ENCODE measurements around the gene SLC5A10. TPM values are rescaled to one million over a fixed set of nuclear protein-coding genes. Genes with fewer than 3 reads are reported as not detected.

Gene SLC5A10
- total and polyA plus RNA-seq, 2 experiments from 2014 or later: 0.10 TPM; not detected in 1

DNA sequence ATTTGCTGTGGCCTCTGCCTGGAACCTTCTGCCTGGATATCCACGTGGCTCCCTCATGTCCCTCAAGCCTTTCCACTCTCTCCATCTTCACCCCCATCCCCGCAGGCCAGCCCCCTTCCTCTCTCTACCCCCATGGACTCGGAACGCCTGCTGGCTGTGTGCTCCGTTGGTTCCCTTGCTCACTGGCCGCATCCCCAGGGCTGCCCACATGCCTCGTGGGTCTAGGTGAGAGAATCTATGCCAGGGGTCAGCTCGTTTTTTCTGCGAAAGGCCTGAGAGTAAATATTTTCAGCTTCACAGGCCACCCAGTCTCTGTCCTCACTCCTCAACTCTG is 12.0 kb downstream of the SLC5A10 start:
- Mint-ChIP-seq H3K27ac (no peak overlapping the region), H3K9me3 (no peaks in the 10 kb centered on the region), H3K4me3 (no peak overlapping the region), H3K36me3 (ENCODE audit: low read depth) (no peaks in the 10 kb centered on the region; the same call in 2 of the 3 replicates), H3K4me1 (peaks cover 26% of the 10 kb centered on the region), H3K27me3 (ENCODE audit: insufficient read depth, low read depth, poor library complexity) (peaks cover 12% of the 10 kb centered on the region)
- no peaks in the 10 kb centered on the region for H3K27me3 ChIP-seq (ENCODE audit: insufficient read depth)
- ATAC-seq (no peak), DNase-seq (ENCODE audit: low spot score) (no peak)
- H3K4me1 ChIP-seq (ENCODE audit: insufficient read depth): peaks cover 4% of the 10 kb centered on the region; the same call in 1 of the 2 replicates
- no peak overlapping the region for H3K27ac ChIP-seq (ENCODE audit: low read depth)
- no peaks in the 10 kb centered on the region for H3K36me3 ChIP-seq (ENCODE audit: insufficient read depth)
- H3K79me2 ChIP-seq (replicated peaks; ENCODE audit: insufficient read depth): no peaks in the 10 kb centered on the region
- TF ChIP-seq ZNF331 (CRISPR knock-in tag; IDR thresholded peaks at IDR 0.05; ENCODE audit: low read depth): no peak
- TF ChIP-seq POLR2AphosphoS5 (IDR thresholded peaks at IDR 0.05; ENCODE audit: low read depth): no peak
- TF ChIP-seq CTCF (conservative IDR thresholded peaks at IDR 0.05; ENCODE audit: low read depth in 2 of 2): no peak
- no peak for TF ChIP-seq ZNF114 (CRISPR knock-in tag; IDR thresholded peaks at IDR 0.05)
- TF ChIP-seq REST (IDR thresholded peaks at IDR 0.05; ENCODE audit: unreplicated experiment): no peak
- TF ChIP-seq, protein P1, sequence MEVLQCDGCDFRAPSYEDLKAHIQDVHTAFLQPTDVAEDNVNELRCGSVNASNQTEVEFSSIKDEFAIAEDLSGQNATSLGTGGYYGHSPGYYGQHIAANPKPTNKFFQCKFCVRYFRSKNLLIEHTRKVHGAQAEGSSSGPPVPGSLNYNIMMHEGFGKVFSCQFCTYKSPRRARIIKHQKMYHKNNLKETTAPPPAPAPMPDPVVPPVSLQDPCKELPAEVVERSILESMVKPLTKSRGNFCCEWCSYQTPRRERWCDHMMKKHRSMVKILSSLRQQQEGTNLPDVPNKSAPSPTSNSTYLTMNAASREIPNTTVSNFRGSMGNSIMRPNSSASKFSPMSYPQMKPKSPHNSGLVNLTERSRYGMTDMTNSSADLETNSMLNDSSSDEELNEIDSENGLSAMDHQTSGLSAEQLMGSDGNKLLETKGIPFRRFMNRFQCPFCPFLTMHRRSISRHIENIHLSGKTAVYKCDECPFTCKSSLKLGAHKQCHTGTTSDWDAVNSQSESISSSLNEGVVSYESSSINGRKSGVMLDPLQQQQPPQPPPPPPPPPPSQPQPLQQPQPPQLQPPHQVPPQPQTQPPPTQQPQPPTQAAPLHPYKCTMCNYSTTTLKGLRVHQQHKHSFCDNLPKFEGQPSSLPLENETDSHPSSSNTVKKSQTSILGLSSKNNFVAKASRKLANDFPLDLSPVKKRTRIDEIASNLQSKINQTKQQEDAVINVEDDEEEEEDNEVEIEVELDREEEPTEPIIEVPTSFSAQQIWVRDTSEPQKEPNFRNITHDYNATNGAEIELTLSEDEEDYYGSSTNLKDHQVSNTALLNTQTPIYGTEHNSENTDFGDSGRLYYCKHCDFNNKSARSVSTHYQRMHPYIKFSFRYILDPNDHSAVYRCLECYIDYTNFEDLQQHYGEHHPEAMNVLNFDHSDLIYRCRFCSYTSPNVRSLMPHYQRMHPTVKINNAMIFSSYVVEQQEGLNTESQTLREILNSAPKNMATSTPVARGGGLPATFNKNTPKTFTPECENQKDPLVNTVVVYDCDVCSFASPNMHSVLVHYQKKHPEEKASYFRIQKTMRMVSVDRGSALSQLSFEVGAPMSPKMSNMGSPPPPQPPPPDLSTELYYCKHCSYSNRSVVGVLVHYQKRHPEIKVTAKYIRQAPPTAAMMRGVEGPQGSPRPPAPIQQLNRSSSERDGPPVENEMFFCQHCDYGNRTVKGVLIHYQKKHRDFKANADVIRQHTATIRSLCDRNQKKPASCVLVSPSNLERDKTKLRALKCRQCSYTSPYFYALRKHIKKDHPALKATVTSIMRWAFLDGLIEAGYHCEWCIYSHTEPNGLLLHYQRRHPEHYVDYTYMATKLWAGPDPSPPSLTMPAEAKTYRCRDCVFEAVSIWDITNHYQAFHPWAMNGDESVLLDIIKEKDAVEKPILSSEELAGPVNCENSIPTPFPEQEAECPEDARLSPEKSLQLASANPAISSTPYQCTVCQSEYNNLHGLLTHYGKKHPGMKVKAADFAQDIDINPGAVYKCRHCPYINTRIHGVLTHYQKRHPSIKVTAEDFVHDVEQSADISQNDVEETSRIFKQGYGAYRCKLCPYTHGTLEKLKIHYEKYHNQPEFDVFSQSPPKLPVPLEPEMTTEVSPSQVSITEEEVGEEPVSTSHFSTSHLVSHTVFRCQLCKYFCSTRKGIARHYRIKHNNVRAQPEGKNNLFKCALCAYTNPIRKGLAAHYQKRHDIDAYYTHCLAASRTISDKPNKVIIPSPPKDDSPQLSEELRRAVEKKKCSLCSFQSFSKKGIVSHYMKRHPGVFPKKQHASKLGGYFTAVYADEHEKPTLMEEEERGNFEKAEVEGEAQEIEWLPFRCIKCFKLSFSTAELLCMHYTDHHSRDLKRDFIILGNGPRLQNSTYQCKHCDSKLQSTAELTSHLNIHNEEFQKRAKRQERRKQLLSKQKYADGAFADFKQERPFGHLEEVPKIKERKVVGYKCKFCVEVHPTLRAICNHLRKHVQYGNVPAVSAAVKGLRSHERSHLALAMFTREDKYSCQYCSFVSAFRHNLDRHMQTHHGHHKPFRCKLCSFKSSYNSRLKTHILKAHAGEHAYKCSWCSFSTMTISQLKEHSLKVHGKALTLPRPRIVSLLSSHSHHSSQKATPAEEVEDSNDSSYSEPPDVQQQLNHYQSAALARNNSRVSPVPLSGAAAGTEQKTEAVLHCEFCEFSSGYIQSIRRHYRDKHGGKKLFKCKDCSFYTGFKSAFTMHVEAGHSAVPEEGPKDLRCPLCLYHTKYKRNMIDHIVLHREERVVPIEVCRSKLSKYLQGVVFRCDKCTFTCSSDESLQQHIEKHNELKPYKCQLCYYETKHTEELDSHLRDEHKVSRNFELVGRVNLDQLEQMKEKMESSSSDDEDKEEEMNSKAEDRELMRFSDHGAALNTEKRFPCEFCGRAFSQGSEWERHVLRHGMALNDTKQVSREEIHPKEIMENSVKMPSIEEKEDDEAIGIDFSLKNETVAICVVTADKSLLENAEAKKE (CRISPR knock-in tag; IDR thresholded peaks at IDR 0.05): no peak
- TF ChIP-seq NANOG (IDR thresholded peaks at IDR 0.05; ENCODE audit: borderline replicate concordance): no peak
- no peak overlapping the region for H3K4me3 ChIP-seq
- H2AFZ ChIP-seq: no peak overlapping the region
- no peak overlapping the region for H3K4me2 ChIP-seq
- no peaks in the 10 kb centered on the region for H3F3A ChIP-seq (replicated peaks; ENCODE audit: low read depth)
- no peaks in the 10 kb centered on the region for H4K20me1 ChIP-seq (replicated peaks; ENCODE audit: insufficient read depth)
- H3K9me2 ChIP-seq (ENCODE audit: insufficient read depth): no peaks in the 10 kb centered on the region

Measured in GM23338 (cell line).